ENCODE measurements around the gene CIB4.

CIB4 gene

DNA sequence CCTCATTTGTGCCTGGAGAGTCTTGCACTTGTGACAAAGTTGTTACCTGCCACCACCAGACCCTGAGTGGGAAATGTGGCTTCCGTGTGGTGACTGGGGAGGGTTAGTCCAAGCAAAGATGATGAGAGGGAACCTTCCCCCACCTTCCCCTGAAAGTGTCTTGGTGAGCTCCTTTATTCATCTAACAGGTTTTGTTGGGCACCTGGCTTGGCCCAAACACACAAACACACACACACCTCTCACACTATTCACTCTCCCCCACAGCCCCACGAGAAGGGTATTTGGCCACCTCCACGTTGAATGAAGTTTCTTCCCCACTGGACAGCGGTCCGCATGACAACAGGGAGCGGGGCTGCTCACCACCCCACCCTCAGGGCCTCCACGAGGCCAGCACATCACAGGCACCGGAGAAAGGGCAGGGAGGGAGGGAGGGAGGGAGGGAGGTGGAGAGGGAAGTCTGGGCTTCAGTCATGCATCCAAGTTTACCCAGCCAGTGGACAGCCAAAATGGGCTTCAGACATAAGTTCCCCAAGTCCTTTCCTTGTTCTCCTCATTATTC, 1.4 kb downstream of the CIB4 start:
- DNase-seq = no peak

DNA sequence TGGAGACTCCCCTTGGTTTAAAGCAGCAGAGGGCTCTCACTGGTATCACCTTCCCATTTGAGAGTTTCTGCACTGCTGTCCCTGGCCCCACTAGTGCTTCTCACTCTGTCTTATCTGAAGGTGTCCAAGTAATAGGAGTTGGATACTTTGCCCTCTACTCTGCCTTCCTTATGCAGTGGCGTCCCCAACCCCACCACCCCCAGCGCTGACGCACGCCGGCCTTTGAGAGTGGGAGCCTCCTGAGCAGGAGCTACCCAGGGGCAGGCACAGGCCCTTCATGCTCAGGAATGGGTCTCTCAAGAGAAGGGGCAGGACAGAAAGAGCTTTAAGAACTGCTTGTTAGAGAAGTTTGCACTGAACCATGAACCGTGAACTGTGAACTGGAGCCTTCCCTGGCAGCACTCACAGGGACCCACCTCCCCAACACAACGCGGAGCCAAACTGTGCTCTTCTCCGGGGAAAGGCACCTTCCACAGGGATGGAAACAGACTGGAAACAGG, 3.3 kb downstream of the CIB4 start:
- no peak for DNase-seq

- DNase-seq = no peak
These were observed 4.2 kb downstream of the CIB4 start for GRCh38 chr2:26636935-26637334.

DNA sequence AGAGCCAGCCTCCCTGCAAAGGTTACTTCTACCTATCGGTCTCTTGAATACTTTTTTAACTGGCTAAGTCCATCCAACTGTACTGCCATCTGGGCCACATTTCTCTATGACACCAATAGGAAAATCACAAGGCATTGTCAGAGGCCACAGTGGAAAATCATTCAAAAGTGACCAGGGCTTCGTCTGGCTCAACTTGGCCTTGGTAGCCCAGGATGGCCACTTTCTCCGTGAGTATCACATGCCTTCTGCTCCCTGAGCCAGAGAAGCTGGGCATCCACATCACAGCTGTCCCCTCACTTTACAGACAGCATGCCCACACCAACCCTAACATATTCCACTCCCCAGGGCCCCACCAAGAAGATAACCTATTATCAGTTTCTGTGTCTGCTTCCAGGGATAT, 5.8 kb downstream of the CIB4 start:
- no peak for DNase-seq

- no peak for DNase-seq
These were observed 6.4 kb downstream of the CIB4 start for GRCh38 chr2:26634636-26635230.

DNA sequence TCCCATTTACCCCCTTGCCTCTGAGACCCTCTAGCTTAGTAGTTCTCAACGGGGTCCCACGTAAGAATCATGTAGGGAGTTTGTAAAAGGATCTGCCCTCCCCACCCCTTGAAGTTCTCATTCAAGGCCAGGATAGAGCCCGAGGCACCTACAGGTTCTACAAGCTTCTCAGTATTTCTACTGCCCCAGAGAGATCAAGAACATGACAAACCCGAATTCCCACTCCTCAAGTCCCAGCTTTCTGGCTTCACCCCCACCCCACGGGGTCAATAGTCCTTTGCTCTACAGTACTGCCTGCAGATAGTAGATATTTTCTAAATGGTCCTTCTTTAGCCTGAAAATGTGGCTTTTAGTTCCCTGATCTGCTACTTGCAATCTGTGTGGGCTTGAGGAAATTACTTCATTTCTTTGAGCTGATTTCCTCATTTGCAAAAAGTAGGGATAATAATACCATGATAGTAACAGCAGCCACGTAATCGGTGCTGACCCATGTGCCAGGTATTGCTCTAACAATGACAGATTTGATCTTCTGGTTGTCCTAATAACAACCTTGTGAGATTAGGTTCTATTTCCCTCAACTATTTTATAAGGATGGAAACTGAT, 7.1 kb downstream of the CIB4 start:
- DNase-seq = no peak

GRCh38 chr2:26633351-26633945, 7.7 kb downstream of the CIB4 start:
- no peak for DNase-seq

- no peak for DNase-seq
These were observed 8.5 kb downstream of the CIB4 start for GRCh38 chr2:26632624-26633185.

DNA sequence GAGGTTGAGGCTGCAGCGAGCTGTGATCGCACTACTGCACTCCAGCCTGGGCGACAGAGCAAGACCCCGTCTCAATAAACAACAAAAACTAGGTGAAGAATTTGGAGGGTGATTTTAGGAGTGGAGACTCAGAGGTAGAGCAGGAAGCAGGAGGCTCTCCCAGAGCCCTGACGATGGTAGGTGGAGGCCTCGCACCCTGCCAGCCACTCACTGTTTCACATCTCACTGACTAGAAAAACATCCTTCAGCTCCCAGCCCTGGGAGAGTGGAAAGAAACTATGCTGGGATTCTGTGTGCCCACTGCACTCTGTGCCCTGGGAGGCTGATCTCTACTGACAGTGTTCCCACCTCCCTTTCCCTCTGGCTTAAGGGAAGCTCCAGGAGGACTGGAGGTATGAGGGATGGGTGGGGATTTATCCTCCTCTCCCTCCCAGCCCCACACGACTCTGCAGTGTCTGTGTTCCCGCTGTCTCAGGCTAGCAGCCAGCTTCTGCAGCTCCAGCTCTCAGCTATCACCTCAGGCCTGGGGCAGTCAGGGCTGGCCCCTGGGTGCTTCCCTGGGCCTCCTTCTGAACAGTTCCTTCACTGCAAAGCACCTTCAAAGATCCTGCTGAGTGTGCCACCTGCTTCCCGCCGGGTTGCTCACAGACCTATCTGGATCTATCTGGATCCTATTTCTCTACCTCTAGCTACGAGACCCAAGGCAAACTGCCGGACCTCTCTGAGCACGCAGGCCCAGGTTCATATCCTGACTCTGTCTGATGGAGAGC, 9.6 kb downstream of the CIB4 start:
- no peak for DNase-seq

DNA sequence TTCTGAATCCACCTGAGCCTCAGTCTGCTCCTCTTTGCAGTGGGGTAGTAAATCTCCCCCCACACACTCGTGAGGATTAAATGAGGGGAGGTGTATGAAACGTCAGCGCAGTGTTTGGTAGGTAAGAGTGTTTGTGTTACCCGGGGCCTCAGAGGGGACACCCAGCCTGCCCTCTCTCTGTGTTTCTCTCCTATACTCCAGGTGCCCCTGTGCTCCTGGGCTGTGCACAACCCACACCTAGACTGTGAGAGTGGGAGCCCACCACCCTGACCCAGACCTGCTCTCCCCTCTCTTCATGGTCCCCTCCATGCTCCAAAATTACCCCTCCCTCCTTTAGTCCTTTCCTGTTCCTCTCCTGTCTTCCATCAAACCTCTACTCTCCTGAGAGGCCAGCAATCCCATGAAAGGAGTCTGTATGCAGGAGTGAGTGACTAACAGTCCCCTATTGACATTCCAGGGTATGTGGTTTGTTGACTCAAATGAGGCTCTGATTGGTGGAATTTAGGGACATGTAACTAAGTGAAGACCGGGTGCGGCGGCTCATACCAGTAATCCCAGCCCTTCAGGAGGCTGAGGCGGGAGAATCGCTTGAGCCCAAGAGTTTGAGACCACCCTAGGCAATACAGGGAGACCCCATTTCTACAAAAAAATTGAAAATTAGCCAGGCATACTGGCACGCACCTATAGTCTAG, 10.4 kb downstream of the CIB4 start:
- DNase-seq = no peak

GRCh38 chr2:26630235-26630634, 10.9 kb downstream of the CIB4 start:
- no peak for DNase-seq

DNA sequence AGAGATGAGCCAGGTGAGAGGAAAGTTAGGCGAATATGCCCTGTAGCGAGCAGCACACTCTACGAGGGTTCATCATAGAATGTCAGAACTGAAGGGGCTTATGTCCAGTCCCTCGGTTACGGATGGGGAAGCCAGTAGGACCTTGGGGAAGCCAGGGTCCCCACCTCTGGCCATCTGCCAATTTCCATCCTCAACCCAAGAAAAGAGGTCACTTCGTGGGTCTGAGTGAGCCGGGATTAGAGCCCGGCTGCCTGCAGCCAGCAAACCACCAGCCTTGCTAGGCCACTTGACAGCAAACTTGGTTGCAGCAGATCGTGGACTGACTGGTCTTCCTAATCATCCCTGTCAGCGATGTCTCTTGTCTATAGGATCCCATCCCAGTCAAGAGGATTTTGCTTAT, 11.4 kb downstream of the CIB4 start:
- no peak for DNase-seq

GRCh38 chr2:26629346-26629630, 11.9 kb downstream of the CIB4 start:
- no peak for DNase-seq

- no peak for DNase-seq
These were observed 12.4 kb downstream of the CIB4 start for GRCh38 chr2:26628561-26629345.

GRCh38 chr2:26627350-26628105, 13.6 kb downstream of the CIB4 start:
- no peak for DNase-seq

GRCh38 chr2:26626606-26627005, 14.6 kb downstream of the CIB4 start:
- DNase-seq = no peak

DNA sequence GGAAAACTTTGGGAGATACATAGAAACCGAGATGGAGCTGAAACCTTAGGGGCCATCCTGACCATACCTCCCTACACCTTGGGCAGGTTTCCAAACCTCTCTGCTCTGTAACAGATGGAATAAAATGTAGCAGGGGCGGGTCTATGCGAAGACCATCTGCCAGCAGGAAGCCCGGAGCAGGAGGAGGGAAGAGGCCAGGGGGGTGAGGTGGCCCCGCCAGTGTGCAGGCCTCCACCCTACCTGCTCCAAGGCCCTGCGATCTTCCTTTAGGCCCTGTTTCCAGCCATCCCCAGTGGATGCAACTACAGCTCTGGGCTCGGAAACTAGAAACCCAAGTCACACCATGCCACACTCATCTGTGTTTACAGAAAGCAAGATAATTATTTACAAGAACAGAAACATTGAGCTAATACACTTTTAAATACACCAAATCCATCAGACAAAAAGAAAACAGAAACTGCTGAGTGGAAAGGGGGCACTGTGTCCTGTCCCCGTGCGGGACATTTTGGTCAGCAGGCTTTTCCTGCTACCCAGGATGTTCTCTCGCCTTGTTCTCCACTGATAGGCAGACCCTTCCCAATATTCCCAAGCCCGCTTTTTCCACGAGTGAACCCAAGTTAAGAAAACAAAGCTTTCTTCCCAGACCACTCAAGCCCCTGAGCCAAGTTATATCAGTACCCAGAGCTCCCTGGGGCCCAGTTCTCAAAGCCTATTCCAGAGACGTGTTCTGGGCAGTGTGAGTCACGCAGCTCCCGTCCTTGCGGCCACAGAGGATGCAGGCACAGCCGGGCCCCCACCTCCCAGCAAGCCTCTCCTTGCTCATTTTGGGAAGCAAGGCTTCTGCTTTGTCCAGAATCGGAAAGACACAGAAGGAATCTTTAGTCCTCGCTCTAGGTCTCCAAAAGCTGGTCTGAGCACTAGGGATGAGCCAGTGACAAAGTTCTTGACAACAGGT, 17.3 kb downstream of the CIB4 start:
- no peak for DNase-seq

DNA sequence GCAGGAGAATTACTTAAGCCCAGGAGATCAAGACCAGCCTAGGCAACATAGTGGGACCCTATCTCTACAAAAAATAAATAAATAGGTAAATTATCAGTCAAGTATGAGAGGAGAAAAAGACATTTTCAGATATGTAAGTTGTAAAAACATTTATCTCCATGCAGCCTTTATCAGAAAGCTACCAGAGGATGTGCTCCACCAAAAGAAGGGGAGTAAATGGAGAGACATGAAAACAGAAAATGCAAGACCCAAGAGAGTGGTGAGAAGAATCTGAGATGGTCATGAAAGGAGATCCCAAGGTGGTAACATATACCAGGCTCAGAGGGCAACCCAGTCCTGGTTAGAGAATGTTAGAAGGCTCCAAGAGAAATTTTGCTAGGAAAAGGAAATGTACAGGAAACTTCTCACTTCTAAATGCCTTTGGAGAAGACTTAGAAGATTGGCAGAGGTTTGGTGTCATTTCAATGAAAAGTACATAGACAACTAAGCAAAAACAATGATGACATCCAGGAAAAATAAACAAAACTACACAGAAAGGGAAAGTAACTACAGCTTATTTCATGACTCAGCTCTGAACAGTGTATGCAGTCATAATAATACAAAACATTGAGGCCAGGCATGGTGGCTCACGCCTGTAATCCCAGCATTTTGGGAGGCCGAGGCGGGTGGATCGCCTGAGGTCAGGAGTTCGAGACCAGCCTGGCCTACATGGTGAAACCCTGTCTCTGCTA, 19.5 kb downstream of the CIB4 start:
- DNase-seq = no peak

DNA sequence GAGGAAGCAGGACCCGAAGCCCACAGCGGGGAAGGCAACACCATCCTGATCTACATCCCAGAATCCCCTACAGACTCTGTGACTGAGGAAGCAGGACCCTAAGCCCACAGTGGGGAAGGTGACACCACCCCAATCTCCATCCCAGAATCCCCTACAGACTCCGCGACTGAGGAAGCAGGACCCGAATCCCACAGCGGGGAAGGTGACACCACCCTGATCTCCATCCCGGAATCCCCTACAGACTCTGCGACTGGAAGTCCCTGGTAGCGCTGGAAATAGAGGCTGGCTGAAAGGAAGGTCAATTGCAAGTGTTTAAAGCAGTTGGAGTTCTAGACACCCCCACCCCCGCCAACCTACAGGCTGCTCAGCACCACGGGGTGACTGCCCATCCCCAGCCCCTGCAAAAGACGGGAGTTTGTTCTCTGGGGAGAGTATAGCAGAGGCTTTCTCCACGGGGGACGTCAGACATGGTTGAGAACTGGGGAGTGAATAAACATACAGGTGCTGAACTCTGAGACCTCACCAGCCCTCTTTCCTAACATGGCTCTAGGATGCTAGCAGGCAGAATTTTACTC, 21.0 kb downstream of the CIB4 start:
- no peak for DNase-seq
